ENCODE measurements around the gene CREG1.

GRCh38 chr1:167588361-167588760 lies 34.8 kb upstream of the CREG1 start:
- TF ChIP-seq POLR2AphosphoS5 (IDR thresholded peaks at IDR 0.05; ENCODE audit: low read depth, low read length) (no peak), TAF1 (IDR thresholded peaks at IDR 0.05; ENCODE audit: borderline replicate concordance, low read depth, low read length) (no peak), POLR2A (IDR thresholded peaks at IDR 0.05; ENCODE audit: low read depth, low read length) (no peak)

All from GM12892 (cell line).